HG02678 (cell line): Measurements from ENCODE around the gene REM1.
"Not testable (repeated sequence)": the region's sequence is repeated elsewhere in the genome, so short reads cannot be mapped to it uniquely, and the experiment has no call there.

ENCODE experiments used
- ATAC-seq: cut with Tn5 transposase; IDR thresholded peaks from one replicate; pipeline ENCODE4 v1.9.1; 2021; ENCODE audit warnings: mild to moderate bottlenecking, moderate library complexity; ENCODE audit not compliant: unreplicated experiment

Gene REM1

DNA sequence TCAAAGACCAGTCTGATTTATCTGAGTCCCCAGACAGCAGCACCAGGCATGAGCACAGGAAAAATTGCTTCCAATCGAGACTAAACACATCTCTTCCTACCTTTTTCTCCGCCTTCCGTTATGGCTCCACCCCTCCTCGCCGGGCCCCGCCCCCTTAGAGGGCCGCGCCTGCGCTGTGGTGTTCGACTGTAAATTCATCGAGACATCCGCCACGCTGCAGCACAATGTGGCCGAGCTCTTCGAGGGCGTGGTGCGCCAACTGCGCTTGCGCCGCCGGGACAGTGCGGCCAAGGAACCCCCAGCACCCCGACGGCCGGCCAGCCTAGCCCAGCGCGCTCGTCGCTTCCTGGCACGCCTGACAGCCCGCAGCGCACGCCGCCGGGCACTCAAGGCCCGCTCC, 8.9 kb downstream of the REM1 start:
- no peak for ATAC-seq

DNA sequence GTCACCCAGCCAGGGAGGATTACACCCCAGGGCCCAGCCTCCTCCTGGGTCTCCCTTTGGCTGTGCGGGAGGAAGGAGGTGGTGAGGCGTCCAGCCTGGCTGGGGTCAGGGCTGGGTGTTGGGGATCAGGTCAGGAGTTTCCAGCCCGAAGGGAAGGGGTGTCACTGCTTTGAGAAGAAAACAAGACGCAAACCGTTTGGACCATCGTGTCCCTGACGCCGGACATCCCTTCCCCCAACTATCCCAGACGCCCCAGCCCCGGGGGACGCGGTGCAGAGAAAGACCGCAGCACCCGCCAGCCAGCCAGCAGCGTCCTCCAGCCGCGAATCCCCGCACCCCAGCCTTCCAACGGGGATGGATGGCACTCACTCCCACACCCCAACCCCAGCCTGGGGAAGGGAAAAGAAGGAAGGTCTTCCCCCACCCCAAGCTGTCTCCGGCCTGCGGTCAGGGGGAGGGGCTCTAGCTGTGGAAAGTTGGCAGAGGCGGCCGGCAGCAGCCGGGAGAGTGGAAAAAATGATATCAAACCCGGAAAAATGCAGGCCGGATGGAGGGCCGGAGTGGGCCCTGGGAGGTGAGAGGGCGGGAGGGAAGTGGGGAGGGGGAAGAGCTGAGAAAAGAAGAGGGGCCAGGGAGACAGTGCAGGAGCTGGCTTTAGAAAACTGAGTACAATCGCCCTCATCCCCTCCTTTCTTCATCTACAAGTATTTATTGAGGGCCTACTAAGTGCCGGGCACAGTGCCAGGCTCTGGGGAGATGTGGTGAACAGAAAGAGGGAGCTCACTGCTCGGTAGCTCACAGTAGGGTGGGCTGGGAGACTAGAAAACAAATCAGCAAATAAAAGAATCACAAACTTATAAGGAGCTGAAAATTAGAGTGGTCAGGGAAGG, 10.6 kb downstream of the REM1 start:
- ATAC-seq: no peak

DNA sequence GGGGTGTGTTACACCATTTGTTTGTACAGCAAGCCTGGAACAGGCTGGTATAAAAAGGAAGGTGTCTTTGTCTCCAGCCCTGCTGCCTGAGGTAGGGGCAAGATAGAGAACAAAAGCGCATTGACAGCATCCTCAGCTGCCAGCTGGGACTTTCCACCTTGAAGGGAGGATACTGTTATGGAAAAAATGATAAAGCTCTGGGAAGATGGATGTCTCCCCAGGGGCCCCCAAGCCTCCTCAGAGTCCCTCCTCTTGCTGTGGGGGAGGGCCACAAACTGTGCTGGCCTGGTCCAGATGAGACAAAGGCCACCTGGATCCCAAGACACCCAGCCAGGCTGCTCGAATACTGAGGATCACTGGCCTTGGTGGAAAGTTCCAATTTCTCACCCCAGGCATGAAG, 13.0 kb downstream of the REM1 start:
- ATAC-seq: no peak

DNA sequence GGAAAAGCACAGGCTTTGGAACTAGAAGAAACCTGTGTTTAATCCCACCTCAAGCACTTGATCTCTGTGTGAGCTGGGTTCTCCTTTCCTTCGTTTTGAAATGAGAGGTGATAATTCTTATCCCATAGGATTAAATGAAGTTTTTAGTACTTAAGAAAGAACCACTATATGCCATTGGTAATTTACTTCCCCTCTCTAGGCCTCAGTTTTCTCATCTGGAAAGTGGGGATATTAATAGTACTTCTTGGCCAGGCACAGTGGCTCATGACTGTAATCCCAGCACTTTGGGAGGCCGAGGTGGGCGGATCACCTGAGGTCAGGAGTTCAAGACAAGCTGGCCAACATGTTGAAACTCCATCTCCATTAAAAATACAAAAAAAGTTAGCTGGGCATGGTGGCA, 14.1 kb downstream of the REM1 start:
- no peak for ATAC-seq

DNA sequence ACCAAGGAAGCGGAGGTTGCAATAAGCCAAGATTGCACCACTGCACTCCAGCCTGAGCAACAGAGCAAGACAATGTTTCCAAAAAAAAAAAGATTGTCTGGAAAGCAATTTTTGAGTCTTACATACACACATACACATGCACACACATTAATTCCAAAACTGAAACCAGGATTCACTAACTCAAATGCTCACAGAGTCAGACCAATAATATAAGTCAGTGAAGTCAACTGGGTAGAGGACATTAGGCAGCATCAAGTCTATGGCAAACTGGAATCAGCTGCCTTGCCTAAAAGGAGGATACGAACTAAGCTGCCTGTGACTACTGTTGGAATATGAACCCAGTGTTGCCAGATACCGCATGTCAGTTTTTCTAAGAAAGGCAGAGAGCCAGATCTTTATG, 15.7 kb downstream of the REM1 start:
- ATAC-seq: no peak

DNA sequence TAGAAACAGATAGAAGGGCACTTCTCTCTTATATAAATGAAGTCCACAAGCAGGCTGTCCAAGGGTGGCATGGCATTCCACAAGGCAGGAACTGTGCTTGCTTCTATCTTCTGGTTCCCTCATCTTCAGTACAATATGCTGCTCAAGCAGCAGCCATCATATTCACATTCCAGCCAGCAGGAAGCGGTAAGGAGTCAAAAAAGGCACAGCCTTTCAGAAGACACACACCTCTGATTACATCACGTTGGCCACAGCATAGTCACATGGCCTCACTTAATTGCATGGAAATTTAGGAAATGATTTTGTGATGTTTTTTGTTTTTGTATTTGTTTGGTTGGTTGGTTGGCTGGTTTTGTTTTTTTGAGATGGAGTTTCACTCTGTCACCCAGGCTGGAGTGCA, 19.0 kb downstream of the REM1 start:
- ATAC-seq: no peak

DNA sequence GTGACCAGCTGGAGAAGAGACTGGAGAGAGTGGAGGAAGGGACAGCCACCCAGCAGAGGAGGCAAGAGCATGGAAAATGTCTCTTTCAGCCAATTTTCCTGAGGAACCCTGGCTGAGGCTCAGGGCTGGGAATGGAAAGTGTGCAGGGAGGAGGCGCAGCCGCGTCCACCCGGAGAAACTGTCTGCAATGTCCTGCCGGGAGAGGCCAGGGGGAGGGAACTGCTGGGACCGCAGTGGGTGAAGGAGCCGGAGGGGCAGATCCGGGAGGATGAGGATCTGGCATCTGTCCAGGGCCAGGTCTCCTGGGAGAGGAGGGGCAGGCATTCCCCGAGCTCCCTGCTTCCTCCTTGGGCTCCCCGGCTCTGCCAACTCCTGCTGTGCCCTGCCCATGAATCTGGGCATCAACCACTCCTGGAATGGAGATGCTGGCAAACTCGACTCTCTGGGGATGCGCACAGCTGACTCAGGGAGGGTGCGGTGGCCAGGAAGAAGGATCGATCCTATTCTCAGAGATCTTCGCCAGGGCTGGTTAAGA, 21.7 kb downstream of the REM1 start:
- no peak for ATAC-seq

DNA sequence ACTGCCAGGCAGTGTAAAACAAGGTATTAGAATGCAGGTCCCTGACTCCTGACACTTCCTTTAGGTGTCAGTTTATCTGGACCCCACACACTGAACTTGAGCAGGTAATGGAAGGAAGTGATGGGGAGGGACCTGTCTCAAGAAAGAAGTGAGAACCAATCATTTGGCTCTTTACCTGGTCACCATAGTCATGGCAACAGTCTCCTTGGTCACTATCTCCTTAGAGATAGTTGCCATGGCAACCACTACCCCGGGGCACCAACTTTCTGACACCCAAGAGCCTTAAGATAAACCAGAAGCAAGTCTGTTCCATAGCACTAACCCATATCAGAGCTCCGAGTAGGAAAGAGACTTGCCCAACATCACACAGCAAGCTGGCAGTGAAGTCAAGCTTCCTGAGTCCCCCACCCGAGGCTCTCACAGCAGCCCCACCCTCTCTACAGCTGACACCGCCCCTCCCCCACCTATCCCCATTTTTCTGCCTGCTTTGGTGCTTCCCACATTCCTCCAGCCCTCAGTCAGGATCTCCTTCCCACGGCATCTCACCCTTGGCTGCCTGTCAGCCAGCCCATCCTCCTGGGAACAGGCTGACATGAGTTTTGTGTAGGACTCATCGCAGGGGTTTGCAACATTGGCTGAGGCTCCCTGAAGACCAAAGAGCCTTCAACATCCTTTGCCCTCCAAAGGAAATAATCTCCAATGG, 22.9 kb downstream of the REM1 start:
- no peak for ATAC-seq

DNA sequence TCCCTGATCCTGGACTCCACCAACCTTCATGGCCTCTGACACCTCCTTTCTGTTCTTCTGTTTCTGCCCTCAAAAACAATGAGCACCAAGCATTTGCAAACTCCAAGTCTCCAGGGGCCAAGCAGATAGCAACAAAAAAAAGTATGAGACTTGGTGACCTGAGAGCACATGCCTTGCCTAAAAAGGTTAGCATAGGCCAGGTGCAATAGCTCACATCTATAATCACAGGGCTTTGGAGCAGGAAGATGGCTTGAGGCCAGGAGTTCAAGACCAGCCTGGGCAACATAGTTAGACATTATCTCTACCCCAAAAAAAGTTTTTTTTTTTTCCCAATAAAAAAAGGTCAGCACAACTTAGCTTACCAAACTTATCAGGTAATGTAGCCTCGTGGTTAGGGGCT, 25.4 kb downstream of the REM1 start:
- no peak for ATAC-seq

DNA sequence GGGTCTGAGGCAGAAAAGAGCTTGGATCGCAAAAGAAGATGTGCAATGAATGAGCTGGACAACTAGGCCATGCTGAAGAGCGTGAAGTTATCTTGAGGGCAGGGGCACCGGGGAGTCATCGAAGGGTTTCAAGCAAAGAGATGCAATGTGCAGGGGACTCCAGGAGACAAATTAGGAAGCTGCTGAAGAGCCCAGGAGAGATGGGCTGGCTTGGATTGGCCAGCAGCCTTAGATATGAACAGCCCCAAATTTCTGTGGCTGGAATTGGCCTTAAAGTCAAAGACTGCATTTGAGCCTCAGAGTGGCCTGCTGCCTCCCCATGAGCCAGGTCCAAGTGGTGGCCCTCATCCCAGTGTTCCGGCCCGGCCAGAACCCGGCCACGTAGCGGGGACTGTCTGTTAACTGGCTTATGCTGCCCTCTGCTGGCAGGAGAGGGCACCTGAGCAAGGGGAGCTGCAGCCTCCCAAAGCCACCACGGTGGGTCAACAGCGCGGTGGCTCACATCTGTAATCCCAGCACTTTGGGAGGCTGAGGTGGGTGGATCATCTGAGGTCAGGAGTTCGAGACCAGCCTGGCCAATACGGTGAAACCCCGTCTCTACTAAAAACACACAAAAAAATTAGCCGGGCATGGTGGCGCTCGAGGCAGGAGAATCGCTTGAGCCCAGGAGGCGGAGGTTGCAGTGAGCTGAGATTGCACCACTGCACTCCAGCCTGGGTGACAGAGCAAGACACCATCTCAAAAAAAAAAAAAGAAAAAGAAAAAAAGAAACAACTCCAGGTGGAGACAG, 28.0 kb downstream of the REM1 start:
- ATAC-seq: peak; percentile 95

DNA sequence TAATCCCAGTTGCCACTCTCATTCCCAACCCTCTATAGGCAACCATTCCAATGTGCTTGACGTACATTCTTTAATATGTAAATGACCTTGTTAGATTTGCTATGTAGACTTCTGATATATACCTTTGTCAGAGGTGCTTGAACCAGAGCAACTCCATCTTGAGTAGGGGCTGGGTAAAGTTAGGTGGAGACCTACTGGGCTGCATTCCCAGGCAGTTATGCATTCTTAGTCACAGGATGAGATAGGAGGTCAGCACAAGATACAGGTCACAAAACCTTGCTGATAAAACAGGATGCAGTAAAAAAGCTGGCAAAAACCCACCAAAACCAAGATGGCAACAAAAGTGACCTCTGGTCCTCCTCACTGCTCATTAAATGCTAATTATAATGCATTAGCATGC, 30.8 kb downstream of the REM1 start:
- ATAC-seq: no peak

DNA sequence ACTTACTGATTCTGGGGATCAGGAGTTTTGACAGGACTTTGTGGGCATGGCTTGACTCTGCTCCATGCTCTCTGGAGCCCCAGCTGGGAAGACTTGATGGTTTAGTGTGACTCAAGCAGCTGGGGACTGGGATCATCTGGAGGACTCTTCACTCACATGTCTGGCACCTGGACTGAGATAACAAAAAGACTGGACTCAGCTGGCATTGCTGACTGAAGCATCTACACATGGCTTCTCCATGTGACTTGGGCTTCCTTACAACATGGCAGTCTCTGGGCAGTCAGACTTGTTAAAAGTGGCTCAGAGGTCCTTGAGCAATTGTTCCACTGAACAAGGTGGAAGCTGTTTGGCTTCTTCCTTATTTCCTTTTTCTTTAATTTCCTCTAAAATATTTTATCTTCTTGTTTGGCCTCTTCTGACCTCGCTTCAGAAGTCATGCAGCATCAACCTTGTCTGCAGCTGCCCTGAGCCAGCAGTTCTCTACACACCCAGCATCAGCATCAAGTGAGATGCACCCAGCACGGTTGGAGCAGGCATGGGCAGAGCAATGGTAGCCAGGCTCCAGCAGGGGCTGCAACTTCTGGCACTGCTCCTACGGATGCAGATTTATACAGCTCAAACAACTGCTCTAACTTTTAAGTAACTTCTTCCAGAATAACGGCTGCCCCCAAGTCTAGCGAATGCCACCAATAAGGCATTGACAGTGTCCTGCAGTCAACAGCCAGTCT, 33.6 kb downstream of the REM1 start:
- ATAC-seq: no peak

DNA sequence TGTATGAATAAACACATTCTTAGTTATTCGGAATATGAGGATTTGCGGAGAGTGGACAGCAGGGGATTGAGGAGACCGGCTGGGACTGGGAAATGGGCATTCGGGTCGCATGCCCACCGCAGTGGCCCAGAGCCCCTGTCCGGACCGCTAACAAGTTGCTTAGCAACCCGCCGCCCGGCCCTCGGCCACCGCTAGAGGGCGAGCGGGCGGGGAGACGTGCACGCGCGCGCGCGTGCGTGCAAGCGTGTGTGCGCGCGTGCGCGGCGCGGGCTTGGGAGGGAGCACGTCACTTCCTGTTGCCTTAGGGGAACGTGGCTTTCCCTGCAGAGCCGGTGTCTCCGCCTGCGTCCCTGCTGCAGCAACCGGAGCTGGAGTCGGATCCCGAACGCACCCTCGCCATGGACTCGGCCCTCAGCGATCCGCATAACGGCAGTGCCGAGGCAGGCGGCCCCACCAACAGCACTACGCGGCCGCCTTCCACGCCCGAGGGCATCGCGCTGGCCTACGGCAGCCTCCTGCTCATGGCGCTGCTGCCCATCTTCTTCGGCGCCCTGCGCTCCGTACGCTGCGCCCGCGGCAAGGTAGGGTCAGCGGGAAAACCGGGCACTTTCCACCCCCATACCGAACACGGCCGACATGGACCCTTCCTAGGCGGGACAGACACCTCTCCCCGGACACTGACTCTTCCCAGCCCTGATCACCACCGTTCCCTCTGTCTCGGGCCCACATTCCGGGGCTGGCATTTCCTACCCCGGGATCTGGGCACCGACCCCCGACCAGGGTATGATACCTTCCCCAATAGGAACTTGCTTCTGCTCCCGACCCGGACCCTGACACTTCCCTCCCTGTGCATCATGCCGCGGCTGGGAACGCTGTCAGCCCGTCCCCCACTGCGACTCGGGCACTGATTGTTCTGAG, 39.3 kb downstream of the REM1 start, which contains the start of gene HM13:
HM13 (plus strand) TSS at position 289 of the 918 bp plus-strand sequence; CDS start at position 399, 110 bp downstream.
- peak; percentile 90 for ATAC-seq

DNA sequence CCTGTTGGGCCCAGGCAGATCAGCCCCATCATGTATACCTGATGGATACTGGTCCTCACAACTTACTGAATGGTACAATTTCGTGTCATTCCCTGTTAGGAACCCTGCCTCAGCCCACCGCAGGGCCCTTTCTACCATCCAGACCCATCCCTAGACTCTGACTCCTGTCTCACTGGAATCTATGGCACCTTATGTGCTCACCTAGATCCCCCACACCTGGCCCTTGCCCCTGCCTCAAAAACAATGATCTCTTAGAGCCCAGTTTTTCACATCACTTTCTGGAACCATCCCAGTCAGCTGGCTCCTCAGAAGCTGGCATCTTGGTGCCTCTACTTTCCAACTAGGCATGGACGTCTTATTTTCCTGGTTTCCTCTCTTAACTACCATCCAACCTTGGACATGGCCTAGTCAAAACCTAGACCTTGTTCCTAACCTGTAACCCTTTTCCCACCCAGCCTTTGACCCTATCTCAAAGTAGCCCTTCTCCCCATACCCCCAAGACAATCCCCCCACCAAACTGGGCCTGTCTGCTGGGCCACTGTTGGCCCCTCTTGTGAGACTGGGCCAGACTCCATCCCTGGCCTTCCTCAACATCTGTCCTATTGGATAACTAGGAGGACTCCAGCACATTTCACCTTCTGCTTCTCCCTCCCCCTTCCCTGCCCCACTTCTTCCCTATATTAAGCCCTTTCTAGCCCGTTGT, 40.1 kb downstream of the REM1 start:
- ATAC-seq: no peak

DNA sequence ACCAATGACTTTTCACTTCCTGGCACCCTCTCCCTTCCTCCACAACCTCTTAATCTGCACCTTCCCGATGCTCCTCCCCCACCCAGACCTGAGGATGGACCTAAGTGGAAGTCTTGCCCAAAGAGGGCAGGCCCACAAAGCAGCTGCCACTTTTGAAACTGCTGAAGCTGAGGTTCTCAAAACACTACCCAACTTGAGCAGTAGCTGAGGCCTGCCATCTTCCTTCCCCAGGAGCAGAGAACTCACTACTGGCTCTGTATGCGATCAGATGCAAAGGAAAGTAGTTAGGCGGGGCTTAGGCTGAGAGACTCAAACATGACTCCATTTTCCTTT, 40.7 kb downstream of the REM1 start:
- ATAC-seq: no peak

DNA sequence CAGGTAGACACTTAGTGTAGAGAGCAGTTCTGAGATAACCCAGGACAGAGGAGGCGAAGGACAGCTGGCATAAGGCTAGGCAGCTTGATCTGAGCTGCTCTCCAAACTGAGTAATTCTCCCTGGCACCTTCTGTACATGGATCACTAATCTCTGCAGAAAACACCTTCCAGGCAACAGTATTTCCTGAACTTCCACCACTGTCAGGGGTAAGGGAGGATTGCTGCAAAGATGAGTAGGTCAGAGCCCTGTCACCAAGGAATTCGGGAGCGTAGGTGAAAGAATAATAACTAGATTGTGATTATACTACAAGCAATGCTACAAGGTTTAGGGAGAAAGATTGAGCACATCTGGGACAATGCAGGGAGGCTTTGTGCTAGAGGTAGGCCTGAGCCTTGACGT, 41.1 kb downstream of the REM1 start:
- no peak for ATAC-seq

DNA sequence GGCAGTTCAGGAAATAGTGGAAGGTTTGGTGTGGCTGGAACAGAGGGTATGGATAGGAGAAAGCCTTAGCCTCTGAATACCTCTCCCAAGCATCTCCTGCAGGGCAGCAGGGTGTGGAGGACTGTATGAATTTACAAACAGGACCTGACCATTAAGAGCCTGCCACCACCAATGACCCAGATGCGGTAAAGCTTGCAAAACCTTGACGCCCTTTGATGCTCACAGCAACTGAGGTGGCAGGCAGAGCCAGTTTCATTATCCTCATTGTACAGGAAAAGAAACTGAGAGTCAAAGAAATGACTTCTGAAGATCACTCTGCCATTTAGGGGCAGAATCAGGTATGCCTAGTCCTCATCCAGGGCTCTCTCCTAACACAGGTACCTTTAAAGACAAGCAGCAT, 41.6 kb downstream of the REM1 start:
- no peak for ATAC-seq

DNA sequence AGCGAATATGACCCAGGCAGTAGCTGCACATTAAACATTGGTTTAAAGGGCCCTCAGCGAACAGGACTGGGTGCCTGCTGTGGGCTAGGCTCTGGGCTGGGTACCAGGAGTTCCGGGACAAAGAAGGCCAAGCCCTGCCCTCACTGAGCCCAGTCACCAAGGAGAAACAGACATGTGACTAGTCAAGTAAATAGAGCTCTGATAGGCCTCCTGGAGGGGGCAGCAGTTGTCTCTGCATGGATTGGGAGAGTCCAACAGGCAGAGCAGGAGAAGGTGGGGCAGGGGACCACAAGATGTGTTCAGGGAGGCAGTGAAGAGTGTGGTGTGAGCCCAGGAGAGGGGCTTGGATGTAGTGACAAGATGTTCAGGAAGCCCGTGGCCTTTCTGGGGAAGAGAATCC, 42.3 kb downstream of the REM1 start:
- ATAC-seq: no peak

DNA sequence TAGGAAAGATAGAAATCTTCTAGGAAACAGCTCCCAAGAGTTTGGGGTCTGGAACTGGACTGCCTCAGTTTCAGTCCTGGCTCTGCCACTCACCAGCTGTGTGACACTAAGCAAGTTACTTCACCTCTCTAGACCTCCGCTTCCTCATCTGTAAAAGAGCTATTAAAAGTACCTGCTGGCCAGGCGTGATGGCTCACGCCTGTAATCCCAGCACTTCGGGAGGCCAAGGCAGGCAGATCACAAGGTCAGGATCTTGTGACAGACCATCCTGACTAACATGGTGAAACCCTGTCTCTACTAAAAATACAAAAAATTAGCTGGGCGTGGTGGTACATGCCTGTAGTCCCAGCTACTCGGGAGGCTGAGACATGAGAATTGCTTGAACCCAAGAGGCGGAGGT, 46.2 kb downstream of the REM1 start:
- not testable (repeated sequence) for ATAC-seq
